Measurements from ENCODE around the gene IER5L.

DNA sequence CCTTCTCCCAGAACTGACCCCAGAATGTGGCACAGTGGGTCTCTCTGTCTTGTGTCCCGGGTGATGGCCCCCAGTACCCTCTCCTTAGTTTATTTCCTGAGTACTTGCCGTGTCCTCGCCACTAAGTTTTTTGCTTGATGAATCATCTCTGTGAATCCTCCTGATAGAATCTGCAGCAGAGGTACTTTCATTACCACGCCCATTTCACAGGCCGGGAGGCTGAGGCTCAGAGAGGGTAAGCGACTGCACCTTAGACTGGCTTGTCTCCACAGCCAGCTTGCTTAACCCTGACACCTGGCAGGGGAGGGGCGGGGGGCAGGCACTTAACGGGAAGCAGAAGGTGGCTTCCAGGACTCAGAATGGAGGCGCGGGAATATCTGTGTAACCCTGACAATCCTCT, 7.9 kb upstream of the IER5L start:
- TF ChIP-seq CTCF (IDR thresholded peaks at IDR 0.05; ENCODE audit: insufficient read depth, low read length, poor library complexity, severe bottlenecking), result no peak
- no peak for TF ChIP-seq EZH2phosphoT487 (conservative IDR thresholded peaks at IDR 0.05; ENCODE audit: low read length)

Data from SU-DHL-6 (cell line).